AG08395 (cell line): ENCODE measurements around the gene CHST4.
"Not testable (repeated sequence)": the region's sequence is repeated elsewhere in the genome, so short reads cannot be mapped to it uniquely, and the experiment has no call there.

Experiments
- DNase-seq: peaks from one replicate; pipeline ENCODE4 v3.0.0; 2012; ENCODE audit warnings: mixed read lengths, low spot score

The CHST4 gene

DNA sequence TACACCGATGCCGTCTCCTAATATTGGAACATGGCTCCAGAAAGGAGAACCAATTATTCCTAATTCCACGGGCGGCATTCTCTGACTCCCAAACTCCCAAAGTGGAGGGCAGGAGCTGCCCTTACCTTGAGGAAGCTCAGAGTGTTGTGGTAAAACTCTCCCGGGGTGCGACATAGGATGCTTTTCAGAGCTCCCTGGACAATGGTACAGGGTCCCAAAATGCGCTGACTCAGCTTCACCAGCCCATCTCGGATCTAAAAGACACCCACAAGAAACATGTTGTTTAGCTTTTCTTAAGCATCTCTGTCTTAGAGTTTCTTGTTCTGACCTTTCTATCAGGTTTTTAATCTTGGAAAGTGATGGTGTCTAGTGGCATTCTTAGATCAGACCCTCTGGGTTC lies 43.9 kb downstream of the CHST4 start:
- DNase-seq, result no peak

DNA sequence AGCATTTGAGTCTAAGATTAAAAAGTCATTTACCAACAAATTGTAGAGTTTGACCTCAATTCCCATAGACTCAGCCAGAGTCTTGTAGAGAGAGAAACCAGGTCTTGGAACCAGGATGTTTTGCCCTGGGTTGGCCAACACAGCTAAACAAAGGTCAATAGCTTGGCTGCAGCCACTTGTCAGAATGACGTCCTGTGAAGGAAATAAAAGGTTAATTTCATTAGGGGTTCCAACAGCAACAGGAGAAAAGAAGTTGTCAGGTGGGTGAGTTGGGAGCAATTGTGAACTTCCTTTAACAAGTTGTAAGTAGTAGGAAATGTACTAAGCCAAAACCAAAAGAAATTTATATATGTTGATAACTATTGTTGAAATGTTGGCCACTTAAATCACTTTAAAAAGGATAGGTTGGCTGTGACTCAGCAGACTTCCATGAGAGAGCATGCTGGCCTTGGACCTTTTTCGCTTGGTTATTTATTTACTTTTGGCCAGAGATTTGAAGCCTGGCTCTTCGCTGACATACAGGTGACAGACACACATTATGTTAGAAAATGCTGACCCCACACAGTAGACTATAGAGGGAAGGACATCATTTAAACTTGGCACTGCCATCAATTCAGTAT lies 46.4 kb downstream of the CHST4 start:
- DNase-seq, result no peak

DNA sequence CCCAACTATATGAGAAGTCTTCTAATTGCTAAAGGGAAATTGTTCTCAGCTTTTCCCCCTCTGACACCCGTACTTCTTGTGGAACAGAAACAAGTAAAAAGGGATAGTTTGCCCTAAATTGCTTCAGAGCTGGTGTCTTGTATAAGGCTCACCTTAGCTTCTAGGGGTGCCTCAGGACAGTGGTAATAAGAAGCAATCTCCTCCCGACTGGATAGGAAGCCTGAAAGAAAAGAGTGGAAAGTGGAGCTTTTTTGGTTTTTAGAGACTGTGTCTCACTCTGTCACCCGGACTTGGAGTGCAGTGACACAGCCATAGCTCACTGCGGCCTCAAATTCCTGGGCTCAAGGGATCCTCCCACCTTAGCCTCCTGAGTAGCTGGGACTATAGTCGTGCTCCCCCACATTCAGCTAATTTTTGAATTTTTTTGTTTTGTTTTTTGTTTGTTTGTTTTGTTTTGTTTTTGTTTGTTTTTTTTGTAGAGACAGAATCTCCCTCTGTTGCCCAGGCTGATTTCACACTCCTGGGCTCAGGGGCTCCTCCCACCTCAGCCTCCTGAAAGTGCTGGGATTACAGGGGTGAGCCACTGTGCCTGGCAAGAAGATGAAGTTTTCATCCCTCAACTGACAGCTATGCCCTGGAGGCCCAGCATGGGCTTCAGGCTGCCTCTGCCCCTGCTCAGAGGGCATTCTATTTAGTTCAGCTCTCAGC lies 47.3 kb downstream of the CHST4 start:
- no peak for DNase-seq

DNA sequence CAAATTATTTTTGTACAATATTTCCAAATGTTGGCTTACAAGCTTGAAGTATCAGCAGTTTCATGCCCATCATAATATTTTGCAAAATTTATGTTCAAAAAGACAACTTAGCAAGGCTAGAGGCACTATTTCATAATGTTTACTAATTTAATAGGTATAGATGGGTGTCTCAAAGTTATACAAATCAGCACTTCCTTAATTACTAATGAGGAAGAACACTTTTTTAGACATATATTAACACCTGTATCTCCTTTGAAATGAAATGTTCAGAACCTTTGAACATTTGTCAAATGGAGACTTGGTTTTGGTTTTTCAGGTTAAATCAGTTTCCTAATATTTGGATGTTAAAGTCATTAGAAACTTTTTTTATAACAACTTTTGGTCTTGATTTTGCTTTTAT lies 48.5 kb downstream of the CHST4 start:
- no peak for DNase-seq

DNA sequence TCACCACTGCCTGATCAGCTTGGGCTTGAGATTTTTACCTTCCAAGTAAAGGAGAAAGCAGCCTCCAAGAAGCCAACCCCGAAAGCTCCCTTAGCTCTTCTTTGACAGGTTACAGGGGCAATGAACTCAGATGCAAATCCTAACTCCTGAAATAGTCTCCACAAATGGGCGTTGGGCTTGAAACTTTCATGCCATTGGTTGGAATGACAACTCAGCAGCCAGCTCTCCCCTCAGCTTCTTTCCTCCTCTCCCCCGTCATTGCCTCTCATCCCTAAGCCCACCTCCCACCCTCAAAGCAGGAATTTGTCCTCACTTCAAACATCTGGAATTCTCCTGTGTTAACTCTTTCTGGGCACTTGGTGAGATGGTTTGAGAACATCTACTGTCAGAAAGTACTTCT lies 50.7 kb downstream of the CHST4 start, which contains the start of gene TAT:
TSS of gene TAT (minus strand) at position 122 of the 400 bp plus-strand sequence. CDS start 677 bp downstream, outside the sequence.
- DNase-seq, result no peak

DNA sequence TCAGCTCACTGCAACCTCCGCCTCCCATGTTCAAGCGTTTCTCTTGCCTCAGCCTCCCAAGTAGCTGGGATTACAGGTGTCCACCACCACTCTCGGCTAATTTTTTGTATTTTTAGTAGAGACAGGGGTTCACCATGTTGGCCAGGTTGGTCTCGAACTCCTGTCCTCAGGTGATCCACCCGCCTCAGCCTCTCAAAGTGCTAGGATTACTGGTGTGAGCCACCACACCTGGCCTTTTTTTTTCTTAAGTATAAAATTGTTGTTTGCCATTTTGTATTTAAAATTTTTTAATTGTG lies 56.3 kb downstream of the CHST4 start:
- DNase-seq, result not testable (repeated sequence)

DNA sequence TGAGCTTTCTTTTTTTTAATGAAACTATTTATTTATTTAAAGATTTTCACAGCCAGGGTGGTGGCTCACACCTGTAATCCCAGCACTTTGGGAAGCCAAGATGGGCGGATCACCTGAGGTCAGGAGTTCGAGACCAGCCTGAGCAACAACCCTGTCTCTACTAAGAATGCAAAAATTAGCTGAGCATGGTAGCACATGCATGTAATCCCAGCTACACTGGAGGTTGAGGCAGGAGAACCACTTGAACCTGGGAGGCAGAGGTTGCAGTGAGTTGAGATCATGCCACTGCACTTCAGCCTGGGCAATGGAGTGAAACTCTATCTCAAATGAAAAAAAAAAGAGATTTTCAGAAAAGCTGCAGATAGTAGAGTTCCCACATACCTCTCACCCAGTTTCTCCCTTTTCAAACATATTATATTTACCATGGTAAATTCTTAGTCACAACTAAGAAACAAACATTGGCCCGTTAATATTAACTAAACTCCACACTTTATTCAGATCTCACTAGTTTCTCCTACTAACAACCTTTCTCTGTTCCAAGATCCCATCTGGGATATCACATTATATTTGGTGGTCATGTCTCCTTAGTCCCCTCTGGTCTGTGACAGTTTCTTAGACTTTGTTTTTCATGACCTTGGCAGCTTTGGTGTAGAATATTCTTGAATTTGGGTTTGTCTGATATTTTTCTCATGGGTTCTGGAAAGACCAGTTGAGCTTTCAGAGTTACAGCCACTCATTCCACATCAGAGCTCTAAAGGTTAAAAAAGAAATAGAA lies 58.5 kb downstream of the CHST4 start:
- no peak for DNase-seq

DNA sequence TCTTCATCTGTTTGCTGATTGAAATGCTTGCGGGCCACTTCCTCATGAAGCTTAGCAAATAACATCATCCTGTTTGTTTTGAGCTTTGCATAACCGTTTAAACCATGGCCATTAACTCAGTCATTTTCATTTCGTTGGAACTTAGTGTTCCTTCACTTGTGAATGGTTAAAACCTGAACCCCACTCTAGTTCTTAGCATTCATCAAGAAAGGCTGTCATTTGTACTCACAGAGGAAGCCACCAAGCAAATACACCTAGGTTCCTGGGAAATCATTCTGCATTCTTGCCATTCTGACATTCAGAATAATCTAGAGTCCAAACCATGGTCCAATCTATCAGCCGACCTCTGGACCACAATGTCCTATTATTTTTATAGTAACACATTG lies 59.1 kb downstream of the CHST4 start:
- DNase-seq, result no peak
